Activated naive CD8-positive, alpha-beta T cell treated with anti-CD3 and anti-CD28 coated beads, Interleukin-2, amount 50 U/mL, for 16 hours (primary cell): ENCODE measurements around the gene CITED4.

ENCODE experiments used
- DNase-seq: peaks from one replicate; pipeline ENCODE4 v3.0.0-alpha.2; 2020; ENCODE audit warnings: low read depth, low spot score

The CITED4 gene

GRCh38 chr1:40834968-40835545, 27.1 kb downstream of the CITED4 start:
- DNase-seq: no peak

GRCh38 chr1:40833979-40834378, 28.2 kb downstream of the CITED4 start:
- no peak for DNase-seq

GRCh38 chr1:40831001-40831732, 31.0 kb downstream of the CITED4 start:
- no peak for DNase-seq

- DNase-seq: no peak
Observed at GRCh38 chr1:40830419-40830943, 31.7 kb downstream of the CITED4 start.

- DNase-seq: no peak
Observed at GRCh38 chr1:40829631-40830245, 32.4 kb downstream of the CITED4 start.

GRCh38 chr1:40825996-40826395, 36.2 kb downstream of the CITED4 start:
- DNase-seq: no peak

- DNase-seq: no peak
Observed at GRCh38 chr1:40825435-40825788, 36.8 kb downstream of the CITED4 start.

- no peak for DNase-seq
Observed at GRCh38 chr1:40824591-40825434, 37.4 kb downstream of the CITED4 start.

GRCh38 chr1:40823983-40824382, 38.2 kb downstream of the CITED4 start:
- DNase-seq: no peak

- DNase-seq: no peak
Observed at GRCh38 chr1:40823345-40823744, 38.8 kb downstream of the CITED4 start.

GRCh38 chr1:40822890-40823289, 39.3 kb downstream of the CITED4 start:
- DNase-seq: no peak

GRCh38 chr1:40820911-40821693, 41.1 kb downstream of the CITED4 start:
- no peak for DNase-seq

GRCh38 chr1:40820251-40820797, 41.8 kb downstream of the CITED4 start:
- no peak for DNase-seq

GRCh38 chr1:40819101-40819500, 43.1 kb downstream of the CITED4 start:
- DNase-seq: no peak

GRCh38 chr1:40818264-40818961, 43.8 kb downstream of the CITED4 start:
- peak; percentile 74 for DNase-seq

- no peak for DNase-seq
Observed at GRCh38 chr1:40817791-40818263, 44.3 kb downstream of the CITED4 start.

GRCh38 chr1:40815420-40815819, 46.7 kb downstream of the CITED4 start:
- DNase-seq: no peak
